Adipose tissue (tissue), 3 donors: ENCODE measurements around the gene ZBTB7B. TPM values are rescaled to one million over a fixed set of nuclear protein-coding genes. Genes with fewer than 3 reads are reported as not detected.

ENCODE experiments used
- H3K27ac ChIP-seq: one replicate; pipeline ENCODE4 v1.5.1; 2013; ENCODE audit warnings: low read depth, low read length
- WGBS, 3 donors: extraction: QIAGEN DNeasy Blood & Tissue Kit; methylation state at CpG; one replicate each; pipeline ENCODE4 v1.1.7; 2013; 5-methylcytosine and 5-hydroxymethylcytosine counted together
- polyA plus RNA-seq, 3 donors: library from polyadenylated mRNA; stranded (reverse); fragments of 200-250 nt; gene quantifications; one replicate each; pipeline ENCODE4 v1.2.3, GENCODE V29; 2013
- donor health status: healthy with polysubstance abuse.
- donor health status: Bipolar disorder and iron deficiency.
- donor health status: healthy.

ZBTB7B gene
- polyA plus RNA-seq, 3 donors: 30.4 to 55.4 (median 35.7) TPM

DNA sequence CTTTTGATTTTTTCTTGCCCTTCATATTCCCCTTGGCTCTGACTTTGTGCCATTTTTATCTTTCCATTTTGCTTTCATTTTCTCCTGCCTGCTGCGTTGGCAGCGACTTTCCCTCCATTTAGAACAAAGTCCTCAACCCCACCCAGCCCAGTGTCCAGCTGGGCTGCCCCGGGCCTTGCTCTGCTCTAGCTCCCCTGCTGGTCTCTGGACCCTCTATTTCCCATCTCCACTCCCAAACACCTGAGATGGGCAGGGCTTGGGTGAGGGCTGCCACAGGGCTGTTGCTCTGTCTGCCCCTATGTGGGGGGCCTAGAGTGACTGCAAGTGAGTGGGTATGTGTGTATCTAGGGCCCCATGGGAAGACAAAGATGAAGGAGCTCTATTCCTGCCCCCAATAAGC is 41.2 kb downstream of the ZBTB7B start:
- 61 to 79% (median 71%) methylated on average over 3 of the region's 3 CpGs for whole genome bisulfite sequencing, 3 donors
- H3K27ac ChIP-seq: no peak overlapping the region

DNA sequence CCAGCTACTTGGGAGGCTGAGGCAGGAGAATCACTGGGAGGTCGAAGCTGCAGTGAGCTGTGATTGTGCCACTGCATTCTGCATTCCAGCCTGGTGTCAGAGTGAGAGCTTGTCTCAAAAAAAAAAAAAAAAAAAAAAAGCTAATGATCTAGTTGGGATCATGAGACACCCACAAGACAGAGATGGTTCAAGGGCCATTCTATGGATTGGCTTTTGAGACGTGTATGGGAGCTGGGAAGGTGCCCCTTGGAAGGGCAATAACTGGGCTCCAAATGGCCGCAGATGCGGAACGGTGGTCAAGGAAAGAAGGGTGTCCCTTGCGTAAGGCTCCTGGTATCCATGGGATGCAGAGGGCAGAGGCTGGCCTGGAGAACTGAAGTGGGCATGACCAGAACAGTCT is 41.8 kb downstream of the ZBTB7B start:
- 82 to 90% (median 87%) methylated on average over 6 of the region's 6 CpGs for WGBS, 3 donors
- no peak overlapping the region for H3K27ac ChIP-seq

GRCh38 chr1:155044812-155045657 is 42.4 kb downstream of the ZBTB7B start:
- WGBS, 3 donors: 43 to 47% (median 47%) methylated on average over 7 of the region's 7 CpGs

DNA sequence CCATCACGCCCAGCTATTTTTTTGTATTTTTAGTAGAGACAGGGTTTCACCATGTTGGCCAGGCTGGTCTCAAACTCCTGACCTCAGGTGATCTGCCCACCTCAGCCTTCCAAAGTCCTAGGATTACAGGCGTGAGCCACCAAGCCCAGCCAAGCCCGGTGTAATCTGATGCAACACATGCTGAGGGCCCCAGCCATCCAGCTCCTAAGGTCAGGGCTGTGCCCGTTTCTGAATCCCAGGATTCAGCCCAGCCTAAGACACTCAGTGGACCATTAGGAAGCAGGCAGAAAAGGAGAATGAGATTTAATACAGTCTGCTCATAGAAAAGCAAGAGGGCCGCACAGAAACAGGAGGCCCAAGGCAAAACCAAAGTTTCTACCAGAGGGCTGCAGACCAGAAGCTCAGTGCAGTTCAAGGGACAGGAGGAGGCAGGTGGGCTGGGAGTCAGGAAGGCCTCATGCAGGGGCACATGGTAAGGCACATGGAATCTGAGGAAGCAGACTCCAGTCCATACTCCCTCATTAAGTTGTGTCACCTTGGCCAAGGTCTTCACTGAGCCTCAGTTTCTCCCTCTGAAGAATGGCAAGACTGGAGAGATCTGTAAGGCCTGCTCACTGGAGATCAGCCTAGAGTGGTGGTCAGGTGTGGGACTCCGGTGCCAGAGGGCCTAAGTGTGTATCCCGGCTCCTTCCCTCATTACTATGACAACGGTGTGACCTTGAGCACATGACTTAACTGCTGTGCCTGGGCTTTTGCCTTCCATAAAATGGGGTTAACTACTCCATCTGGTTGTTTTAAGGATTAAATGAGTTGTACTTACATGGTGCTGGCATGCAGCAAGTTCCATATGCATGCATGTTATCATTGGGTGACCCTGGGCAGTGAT is 46.1 kb downstream of the ZBTB7B start:
- H3K27ac ChIP-seq: no peak overlapping the region
- 85 to 95% (median 89%) methylated on average over 8 of the region's 8 CpGs for WGBS, 3 donors

More at GRCh38 chr1:155044812-155045657, 42.4 kb downstream of the ZBTB7B start:
- H3K27ac ChIP-seq: no peak overlapping the region

DNA sequence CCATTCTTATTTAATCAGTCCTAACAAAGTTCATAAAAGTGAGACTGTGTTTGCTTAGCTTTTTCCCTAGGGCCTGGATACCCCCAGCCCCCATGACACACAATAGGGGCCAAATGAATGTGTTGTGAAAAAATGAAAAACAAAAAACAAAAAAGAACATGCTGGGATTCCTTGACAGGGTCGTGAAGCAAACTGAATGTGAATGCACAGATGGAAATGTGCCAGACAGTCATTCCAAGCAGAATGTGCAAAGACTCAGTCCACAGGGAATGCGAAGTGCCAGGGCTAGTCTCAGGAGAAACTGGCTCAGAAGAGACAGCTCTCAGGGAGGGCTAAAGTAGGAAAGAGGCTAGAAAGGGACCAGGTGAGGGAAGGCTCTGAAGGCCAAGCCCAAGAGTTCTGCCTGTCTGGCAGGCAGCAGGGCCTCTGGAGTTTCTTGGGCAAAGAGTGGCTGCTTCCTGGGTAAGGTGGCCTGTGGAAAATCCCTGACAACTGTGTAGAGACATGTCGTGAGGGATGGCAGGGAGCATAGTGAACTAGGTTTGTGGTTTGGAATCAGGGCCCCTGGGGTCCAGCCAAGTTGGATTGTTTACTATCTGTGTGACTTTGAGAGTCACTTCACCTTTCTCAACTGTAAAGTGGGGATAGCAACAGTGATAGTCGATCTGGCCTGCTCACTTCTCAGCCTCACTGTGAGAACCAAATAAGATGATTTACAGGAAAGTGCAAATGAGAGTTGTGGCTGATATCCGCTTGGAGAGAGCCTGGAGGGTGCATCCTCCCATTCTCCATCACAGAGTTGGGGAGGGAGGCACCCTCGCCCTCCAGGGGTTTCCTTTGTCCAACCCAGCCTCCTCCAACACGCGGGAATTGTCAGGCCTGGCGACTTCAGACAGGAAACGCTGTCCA is 47.3 kb downstream of the ZBTB7B start:
- H3K27ac ChIP-seq: peak overlapping the region; percentile 34
- 15 to 28% (median 19%) methylated on average over 10 of the region's 10 CpGs for WGBS, 3 donors

DNA sequence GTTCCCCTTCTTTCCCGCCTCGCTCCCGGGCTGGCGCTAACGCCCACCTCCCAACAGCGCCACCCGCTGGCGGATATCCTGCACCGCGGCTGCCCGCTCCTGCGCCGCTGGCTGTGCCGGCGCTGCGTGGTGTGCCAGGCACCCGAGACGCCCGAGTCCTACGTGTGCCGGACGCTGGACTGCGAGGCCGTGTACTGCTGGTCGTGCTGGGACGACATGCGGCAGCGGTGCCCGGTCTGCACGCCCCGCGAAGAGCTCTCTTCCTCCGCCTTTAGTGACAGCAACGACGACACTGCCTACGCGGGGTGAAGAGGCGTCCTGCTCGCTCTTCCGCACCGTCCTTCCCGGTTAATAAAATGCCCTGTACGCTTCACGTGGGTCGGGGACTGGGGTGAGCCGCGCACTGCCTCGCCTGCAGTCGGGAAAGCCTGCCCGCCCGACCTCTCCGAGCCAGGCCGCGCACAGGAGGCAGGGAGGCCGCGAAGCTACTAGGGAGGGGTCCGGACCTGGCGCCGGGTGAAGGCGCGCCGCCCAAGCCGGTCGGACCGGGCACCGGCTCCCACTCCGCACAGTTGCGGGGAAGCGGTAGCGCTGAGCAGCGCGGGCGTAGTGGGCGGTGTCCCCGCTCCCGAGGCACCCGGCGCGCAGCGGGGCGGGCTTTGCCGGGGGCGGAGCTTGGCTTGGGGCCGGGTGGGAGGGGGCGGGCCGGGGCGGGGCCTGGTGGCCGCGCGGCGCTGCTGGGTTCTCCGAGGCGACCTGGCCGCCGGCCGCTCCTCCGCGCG is 48.1 kb downstream of the ZBTB7B start, which contains the start of gene ADAM15:
TSS of gene ADAM15 (plus strand) at position 757 of the 782 bp plus-strand sequence. CDS start 71 bp downstream, outside the sequence.
- WGBS, 3 donors: 0 to 1% (median 0%) methylated on average over 84 to 99 of the region's 99 CpGs
- peak within 1 kb of the TSS; percentile 77 for H3K27ac ChIP-seq

DNA sequence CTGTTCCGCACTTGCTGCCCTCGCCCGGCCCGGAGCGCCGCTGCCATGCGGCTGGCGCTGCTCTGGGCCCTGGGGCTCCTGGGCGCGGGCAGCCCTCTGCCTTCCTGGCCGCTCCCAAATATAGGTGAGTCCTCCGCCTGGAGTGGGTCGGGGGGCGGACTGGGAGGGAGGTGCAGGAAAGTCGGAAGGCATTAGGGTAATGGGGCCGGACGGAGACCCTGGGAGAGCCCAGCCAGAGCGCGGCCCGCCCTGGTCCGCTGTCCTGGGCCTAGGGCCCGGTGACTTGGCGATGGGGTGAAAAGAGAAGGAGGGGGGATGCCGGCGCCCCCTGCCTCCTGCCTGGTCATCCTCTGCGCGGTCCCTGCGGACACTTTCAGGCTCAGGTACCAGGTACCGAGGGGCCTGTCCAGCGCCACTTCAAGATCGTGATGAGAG is 48.8 kb downstream of the ZBTB7B start:
- 0 to 1% (median 0%) methylated on average over 27 to 31 of the region's 31 CpGs for WGBS, 3 donors
- no peak overlapping the region for H3K27ac ChIP-seq

DNA sequence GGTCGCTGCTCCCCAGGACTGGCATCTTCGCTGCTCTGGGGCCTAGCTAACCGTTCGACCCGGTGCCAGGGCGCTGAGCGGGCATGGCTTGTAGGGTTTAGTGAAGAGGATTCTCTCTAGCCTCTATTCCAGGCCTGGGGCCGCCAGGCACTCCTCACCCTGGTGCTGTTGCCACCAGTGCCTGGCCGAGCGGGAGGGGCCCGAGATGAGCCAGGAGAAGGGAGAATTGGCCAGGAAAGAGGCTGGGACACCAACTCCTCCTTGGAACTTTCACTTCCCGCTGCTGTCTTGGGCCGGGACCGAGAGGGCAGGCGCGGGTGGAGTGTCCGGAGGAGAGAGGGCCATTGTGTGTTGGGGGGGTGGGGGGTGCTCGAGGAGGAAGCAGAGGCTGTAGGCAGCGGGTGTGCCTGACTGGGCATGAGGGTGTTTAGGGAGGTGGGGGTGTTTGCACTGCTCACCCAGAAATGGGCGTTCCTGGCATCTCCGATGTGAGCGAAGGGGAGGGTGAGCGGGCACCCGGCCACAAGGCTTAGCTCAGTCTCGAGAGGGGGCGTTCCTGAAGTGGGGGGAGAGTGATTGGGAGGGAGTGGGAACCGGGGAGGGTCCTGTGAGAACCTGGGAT is 49.3 kb downstream of the ZBTB7B start:
- H3K27ac ChIP-seq: no peak overlapping the region
- WGBS, 3 donors: 1 to 3% (median 1%) methylated on average over 27 of the region's 27 CpGs

DNA sequence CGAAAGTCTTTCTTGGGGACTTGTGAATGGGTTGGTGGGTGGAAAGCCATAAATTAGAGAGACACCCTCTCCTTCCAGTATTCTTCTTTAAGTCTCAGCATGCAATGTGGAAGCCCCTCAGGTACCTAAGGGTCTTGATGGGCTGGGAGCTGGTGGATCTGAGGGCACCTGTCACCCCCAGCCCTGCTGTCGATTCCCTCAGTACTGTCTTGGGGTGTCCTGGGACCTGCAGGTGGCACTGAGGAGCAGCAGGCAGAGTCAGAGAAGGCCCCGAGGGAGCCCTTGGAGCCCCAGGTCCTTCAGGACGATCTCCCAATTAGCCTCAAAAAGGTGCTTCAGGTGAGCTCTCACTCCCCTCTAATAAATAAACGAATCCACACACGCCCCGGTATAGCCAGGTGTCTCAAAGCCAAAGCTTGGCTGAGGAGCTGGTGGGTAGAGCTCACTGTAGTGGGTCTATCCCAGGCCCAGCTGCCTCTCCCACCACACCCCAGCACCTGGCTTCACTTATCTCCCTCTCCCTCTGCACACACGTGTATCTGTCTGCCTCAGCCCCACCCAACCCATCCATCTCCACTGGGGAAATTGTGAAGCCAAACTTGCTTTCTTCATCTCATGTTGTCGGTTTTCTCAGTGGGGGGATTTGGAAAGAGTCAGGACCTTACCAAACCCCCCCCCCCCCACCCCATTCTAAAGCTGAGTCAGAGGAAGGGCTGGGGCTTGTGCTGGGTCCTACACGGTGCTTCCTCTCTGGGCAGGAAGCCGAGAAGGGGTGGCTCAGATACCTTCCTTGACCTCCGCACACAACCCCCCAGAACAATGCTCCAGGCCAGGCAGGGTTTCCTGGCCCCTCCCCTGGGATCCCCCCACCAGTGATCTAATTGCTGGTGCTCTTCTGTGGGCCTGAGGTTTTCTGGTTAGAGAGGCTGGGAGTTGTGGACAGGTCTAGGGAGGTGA is 50.1 kb downstream of the ZBTB7B start:
- no peak overlapping the region for H3K27ac ChIP-seq
- WGBS, 3 donors: 22 to 48% (median 30%) methylated on average over 12 of the region's 12 CpGs

GRCh38 chr1:155053531-155054105 is 51.0 kb downstream of the ZBTB7B start:
- 81 to 89% (median 84%) methylated on average over 7 of the region's 7 CpGs for WGBS, 3 donors
- H3K27ac ChIP-seq: no peak overlapping the region

DNA sequence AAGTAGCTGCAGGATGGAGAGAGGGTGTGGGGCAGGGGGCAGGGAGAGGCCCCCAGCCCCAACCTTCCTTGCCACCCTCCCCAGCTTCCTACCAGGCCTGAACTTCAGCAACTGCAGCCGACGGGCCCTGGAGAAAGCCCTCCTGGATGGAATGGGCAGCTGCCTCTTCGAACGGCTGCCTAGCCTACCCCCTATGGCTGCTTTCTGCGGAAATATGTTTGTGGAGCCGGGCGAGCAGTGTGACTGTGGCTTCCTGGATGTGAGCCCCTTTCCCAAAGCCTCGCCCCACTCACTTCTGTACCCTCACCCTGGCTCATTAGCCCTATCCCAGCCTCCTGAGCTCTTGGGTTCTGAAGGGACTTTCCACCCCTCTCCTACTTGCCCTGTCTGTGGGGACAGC is 54.5 kb downstream of the ZBTB7B start:
- WGBS, 3 donors: 91 to 95% (median 95%) methylated on average over 8 of the region's 8 CpGs
- no peak overlapping the region for H3K27ac ChIP-seq

- WGBS, 3 donors: 95 to 96% (median 96%) methylated on average over 13 of the region's 13 CpGs
- H3K27ac ChIP-seq: no peak overlapping the region
Measured at GRCh38 chr1:155057788-155058211, 55.2 kb downstream of the ZBTB7B start.

DNA sequence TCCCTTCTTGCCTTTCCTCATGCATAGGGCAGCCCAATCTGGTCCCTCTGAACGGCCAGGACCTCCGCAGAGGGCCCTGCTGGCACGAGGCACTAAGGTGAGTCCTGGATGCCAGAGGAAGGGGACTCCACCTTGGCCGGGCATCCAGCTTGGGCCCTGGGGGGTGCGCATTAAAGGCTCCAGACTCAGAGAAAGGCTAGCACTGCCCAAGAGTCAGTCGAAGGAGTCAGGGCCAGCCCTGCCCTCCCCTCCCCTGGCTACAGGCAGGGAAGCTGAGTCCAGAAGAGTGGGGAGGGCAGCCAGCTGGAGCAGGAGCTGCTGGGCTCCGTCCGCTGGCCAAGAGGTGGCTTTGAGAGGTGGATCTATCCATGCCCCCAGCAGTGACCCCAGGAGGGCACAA is 58.1 kb downstream of the ZBTB7B start:
- no peak overlapping the region for H3K27ac ChIP-seq
- 78 to 89% (median 81%) methylated on average over 8 of the region's 8 CpGs for WGBS, 3 donors

DNA sequence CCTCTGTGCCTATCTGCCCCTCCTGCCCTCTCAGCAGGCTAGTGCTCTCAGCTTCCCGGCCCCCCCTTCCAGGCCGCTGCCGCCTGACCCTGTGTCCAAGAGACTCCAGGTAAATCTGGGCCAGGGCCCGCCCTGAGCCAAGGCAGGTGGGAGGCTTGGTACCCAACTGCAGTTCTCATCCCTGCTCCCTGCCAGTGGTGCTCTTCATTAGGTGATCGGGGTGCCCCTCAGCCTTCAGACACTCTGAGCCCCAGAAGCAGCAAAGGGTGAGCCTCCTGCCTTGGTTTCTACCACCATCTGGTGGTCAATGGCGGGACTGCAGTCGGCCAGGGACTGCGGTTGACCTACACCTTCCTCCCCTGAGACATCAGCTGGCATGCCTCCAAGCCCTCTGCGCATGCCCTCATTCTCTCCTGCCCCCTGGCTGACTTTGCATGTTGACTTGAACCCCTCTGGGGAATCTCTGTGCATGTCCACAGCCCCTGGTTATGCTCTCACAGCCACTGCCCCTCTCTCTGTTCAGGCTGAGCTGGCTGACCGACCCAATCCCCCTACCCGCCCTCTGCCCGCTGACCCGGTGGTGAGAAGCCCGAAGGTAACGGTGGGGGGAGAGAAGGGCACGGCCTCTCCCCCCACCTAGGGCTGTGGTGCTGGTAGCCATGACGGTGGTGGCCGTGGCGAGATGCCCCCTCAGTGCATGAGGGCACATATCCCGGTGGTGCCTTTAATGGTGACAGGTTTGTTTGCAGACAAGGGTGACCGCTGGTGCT is 59.0 kb downstream of the ZBTB7B start:
- 27 to 39% (median 37%) methylated on average over 20 to 21 of the region's 21 CpGs for WGBS, 3 donors

DNA sequence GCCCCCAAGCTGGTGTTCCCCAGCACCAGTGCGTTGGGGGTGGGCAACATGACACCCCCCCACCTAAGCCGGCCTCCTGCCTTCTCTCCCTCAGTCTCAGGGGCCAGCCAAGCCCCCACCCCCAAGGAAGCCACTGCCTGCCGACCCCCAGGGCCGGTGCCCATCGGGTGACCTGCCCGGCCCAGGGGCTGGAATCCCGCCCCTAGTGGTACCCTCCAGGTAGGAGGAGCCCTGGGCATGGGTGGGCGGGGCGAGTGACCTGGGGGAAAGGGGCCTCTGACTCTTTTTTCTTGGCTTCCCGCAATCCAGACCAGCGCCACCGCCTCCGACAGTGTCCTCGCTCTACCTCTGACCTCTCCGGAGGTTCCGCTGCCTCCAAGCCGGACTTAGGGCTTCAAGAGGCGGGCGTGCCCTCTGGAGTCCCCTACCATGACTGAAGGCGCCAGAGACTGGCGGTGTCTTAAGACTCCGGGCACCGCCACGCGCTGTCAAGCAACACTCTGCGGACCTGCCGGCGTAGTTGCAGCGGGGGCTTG is 59.6 kb downstream of the ZBTB7B start:
- WGBS, 3 donors: 22 to 68% (median 60%) methylated on average over 29 of the region's 29 CpGs
- H3K27ac ChIP-seq: no peak overlapping the region

More for the DNA sequence above, 59.0 kb downstream of the ZBTB7B start:
- no peak overlapping the region for H3K27ac ChIP-seq
